Measurements from ENCODE around the gene EYS.
"Not testable (repeated sequence)": the region's sequence is repeated elsewhere in the genome, so short reads cannot be mapped to it uniquely, and the experiment has no call there.

Gene EYS

DNA sequence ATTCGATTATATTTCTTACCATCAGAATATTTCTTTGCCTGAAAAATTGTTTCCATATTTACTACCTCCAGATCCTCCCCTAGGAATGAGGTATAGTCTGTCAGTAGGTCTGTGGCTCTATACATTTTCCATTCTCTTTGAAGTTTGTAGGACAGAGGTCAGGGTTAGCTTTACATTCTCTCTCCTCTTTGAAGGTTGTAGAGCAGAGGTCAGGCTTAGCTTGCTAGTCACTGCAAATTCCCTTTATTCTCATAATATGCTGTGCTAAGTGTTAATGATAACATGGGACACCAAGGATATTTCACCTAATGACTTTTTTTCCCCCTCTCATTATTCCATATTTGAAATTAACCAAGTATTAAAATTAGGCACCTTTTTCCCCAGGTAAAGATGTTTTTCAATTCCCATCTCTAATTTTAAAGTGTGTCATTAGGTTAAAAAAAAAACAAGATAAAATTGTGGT, 1660.2 kb downstream of the EYS start:
- DNase-seq (ENCODE audit: low read depth in 2 of 2): no peak

DNA sequence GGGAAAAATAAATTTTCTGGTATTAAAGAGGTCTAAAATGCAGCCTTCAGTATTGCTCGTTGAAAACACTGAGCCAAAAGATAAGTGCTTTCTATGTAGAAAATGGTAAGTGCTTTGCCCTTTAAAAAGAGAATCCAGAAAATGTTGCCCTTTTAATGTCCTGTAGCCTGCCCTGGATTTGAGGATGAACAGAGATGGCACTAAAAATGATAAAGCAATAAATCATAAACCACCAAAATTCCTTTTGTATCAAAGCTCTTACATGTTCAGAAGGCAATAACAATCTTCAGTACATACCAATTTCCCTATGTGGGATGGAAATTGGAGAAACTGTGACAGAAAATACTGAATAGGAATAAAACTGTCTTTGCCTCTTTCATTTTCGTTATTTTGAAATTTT, 1665.7 kb downstream of the EYS start:
- no peak for DNase-seq (ENCODE audit: low read depth in 2 of 2)

DNA sequence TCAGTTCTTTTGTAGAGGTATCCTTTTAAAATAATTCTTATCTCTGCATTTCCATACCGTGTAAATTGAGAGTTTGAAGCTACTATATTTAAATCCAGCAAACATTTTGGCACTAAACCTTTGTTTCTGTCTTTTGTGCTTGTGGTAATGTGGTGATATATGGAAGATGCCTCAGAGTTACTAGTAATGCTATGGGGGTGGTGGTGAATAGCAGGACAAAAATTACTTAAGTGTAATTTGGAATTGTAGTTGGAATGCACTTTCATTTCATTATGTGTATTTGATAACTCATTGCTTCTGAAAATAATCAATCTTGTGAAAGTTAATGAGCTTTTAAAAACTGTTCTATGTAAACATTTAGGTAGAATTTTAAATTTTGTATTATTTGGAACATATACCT, 1666.9 kb downstream of the EYS start:
- DNase-seq (ENCODE audit: low read depth in 2 of 2): no peak

DNA sequence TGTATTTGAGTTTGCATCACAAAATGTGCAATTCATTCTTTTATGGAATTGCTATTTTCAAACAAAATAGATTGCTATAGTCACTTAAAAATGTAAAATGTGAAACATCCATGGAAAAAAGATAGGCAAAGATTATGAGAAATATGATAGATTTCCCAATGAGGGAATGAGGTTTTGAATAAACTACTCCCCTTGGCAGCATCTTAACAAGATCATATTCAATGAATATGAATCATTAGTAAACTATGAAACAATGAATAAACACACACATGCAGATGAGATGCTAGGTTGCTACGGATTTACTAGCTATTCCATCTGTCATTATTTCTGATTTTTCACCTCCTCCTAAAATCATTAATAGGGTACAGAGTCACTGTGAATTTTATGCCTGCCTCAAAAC, 1669.6 kb downstream of the EYS start:
- DNase-seq (ENCODE audit: low read depth in 2 of 2): no peak

DNA sequence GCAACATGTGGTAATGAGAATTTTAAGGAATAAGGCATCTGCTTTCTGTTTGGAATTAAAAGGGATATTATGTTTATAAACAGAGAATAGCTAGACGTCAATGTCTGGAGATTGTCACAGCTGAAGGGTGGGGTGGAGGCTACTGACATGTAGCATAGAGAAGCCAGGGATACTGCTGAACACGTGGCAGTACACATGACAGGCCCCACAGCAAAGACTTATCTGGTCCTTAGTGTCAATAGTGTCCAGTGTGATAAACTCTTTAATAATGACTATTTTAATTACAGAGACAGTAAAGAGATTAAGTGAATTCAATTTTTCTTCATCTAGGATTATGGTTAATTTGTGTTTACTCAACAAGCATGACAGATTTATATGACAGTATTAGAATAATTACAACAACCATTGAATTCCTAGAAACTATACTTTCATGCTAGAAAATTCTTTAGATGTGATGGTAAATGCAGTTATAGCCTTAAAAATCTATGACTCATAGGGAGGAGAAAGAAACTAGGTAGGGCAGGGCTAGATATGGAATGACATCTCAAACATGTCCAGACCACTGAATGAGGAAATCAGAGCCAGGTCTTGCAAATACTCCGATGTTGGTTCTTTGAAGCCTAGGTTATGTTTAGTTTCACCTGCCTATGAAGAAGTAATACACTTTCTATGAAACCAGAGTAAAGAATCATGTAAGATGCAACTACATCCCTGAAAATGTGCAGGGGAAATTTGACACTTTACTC, 1671.9 kb downstream of the EYS start:
- no peak for DNase-seq (ENCODE audit: low read depth in 2 of 2)

DNA sequence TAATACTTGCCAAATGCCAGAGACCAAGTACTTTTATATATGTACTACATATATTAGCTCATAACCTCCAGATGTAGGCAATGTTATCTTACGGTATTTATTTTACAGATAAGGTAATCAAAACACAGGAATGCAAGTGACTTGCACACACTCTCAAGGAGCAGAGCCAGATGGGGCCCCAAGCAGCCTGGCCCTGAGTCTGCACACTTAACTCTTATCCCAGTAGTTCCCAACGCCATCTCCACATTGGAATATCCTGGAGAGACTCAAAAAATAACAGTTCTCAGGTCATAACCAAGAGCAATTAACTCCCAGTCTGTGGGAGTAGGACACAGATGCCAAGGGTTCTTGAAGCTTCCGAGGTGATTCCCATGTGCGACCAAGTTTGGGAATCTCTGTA, 1672.7 kb downstream of the EYS start:
- no peak for DNase-seq (ENCODE audit: low read depth in 2 of 2)

DNA sequence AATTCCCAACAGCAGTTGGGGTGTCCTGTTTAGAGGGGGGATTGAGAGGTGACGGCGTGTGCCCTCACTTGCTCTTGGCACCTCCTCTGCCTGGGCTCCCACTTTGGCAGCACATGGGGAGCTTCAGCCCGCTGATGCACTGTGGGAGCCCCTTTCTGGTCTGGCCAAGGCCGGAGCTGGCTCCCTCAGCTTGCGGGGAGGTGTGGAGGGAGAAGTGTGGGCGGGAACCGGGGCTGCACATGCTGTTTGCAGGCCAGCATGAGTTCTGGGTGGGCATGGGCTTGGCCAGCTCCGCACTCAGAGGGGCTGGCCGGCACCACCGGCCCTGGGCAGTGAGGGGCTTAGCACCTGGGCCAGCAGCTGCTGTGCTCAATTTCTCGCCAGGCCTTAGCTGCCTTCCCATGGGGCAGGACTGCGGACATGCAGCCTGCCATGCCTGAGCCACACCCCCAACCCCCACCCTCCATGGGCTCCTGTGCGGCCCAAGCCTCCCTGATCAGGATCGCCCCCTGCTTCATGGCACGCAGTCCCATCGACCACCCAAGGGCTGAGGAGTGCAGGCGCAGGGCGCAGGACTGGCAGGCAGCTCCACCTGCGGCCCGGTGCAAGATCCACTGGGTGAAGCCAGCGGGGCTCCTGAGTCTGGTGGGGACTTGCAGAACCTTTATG, 1675.9 kb downstream of the EYS start:
- DNase-seq (ENCODE audit: low read depth in 2 of 2): not testable (repeated sequence)

DNA sequence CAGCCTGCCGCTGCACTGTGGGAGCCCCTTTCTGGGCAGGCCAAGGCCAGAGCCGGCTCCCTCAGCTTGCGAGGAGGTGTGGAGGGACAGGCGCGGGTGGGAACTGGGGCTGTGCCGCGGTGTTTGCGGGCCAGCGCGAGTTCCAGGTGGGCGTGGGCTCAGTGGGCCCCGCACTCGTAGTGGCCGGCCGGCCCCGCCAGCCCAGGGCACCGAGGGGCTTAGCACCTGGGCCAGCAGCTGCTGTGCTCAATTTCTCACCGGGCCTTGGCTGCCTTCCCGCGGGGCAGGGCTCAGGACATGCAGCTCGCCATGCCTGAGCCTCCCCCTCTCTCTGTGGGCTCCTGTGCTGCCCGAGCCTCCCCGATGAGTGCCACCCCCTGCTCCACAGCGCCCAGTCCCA, 1683.3 kb downstream of the EYS start:
- DNase-seq (ENCODE audit: low read depth in 2 of 2): no peak

DNA sequence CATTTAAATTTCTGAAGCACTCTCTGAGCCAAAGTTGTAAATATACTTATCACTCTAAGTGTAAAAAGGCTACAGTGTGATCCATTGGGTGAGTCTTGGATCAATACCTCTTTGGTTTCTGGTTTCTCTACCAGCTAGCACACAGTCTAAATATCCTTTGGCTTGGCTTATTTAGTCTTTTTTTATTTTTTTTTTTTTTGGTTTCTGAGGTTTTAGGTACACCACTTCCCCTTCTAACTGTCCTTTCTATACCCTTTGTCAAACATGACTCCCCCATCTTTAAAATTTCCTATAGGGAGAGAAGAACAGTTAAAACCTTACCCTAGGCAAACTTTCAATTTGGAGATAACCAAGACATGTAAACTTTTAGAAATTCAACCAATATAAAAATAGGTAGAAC, 1692.4 kb downstream of the EYS start:
- DNase-seq (ENCODE audit: low read depth in 2 of 2): no peak

DNA sequence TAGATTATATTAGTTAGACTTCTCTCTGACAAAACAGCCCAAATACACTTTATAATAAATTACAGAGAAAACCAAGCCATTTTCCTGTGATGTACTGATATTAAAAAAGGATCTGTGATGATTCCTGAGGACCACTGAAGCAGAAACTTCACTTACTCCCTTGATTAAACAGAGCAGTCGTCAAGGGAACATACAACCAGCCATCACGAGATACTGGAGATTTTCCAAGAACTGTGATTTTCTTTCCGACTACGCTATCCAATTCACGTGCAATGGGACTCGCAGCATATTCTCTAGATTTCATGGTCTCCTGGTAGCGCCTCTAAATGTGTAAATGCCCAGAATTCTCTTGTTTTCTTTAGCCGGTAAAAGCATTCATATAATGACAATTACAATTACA, 1694.0 kb downstream of the EYS start:
- DNase-seq (ENCODE audit: low read depth in 2 of 2): no peak

DNA sequence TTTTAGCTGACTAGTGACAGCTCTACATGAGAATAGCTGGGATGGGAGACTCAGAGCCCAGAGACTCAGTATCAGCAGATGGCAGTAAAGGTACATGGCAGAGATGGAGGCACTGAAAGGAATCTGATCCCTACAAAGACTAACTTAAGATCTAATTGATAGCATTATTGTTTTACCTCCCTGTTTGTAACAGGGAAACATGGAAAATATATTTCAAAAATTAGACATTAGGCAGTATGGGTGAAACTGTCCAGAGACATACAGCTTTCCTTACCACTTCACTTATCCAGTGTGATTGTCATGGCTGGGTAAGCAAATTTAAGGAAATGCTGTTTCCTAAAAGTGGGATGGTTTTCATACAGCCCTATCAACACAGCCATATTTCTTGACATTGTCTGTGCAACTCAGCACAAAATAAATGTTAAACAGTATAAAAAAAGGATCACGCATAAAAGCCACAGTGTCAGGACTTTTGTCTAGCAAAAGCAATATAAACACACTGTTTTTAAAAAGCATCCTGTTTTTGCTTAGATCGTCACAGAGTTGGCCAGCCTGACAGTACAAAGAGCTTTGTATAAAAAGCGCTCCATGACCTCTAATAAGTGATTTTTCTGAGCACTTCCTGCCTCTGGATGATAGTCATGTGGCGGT, 1694.5 kb downstream of the EYS start:
- DNase-seq (ENCODE audit: low read depth in 2 of 2): no peak

DNA sequence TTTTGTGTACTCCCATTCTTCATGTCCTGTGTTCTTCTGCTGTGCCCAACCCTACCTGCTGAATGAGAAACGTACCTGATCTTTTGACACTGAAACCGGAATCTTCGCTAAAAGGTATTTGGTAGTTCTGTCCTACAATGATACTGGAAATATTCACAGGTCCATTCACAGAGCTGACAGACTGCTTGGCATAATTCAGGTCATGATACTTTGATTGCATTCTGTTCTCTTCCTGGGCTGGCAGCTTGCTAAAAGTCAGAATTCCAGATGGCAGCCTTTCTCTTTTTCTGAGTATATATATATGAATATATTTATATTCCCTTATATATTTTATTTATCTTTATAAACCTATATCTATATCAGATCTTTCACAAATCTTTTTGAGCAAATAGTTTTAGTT, 1696.4 kb downstream of the EYS start:
- no peak for DNase-seq (ENCODE audit: low read depth in 2 of 2)

DNA sequence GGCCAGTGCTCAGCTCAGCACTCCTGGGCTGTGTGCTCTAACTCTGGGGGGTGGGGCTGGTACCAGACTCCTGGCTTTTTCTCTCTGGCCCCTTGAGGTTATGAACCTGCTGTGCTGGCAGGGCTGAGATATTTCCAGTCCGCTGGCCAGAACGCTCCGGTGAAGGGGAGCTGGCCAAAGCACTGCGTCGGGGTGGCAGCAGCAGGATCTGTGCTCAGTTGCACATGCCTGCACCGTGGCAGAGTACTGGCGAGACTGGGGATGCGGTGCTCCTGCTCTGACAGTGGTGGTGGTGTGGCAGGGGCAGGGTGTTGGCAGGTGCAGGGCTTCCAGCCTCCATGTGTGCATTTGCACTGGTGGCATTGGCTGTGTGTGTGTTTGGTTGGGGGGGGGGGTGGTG, 1697.0 kb downstream of the EYS start:
- no peak for DNase-seq (ENCODE audit: low read depth in 2 of 2)

DNA sequence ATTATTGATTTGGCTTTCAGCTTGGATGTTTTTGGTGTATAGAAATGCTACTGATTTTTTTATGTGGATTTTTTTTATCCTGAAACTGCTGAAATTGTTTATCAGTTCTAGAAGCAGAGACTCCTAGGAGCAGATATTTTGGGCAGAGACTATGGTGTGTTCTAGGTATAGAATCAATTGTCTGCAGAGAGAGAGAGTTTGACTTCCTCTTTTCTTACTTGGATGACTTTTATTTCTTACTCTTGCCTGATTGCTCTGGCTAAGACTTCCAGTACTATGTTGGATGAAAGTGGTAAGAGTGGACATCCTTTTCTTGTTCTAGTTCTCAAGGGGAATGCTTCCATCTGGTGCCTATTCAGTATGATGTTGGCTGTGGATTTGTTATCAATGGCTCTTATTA, 1700.8 kb downstream of the EYS start:
- DNase-seq (ENCODE audit: low read depth in 2 of 2): no peak

DNA sequence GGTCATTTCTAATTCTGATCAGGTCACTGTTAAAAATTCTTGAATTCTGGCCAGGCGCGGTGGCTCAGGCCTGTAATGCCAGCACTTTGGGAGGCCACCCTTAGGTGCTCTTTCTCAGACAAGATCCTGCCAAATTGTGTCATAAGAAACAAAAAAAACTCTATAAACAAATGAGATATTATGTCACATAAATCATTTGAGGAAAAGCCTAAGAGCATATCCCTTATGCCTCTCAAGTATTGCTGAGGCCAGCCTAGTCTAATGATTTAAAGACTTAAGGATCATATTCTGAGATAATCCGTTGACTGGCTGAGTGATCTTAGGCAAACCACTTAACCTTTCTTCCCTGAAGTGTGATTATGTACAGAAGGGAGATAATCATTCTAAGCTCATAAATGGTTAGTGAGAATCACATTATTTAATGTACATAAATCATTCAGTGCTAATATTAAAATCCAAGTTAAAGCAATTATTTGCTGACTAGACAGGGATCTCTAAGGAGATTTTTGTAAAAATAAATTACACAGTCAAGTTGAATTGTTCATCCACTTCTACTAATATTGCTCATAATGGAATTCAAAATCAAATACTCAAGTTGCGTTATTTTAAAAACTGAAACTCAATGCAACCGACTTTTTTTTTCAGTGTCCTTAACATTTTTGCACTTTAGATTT, 1706.1 kb downstream of the EYS start:
- no peak for DNase-seq (ENCODE audit: low read depth in 2 of 2)

DNA sequence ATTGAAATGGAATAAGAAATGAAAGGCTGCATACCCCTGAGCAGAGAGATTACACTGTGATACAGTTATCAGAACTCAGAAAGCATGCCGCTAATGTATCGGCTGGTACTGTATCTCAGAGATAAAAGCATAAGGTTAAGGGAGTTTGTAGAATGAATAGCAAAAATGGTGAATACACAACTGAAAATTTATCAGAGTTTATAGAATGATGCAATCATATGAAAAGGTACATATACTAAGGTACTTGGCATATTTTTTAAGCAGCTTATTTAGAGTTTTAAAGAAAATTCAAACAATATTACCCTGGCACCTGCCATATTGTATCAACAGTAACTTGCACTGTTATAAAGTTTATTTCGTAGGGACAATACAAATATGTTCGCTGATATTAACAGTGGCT, 1707.4 kb downstream of the EYS start:
- no peak for DNase-seq (ENCODE audit: low read depth in 2 of 2)

DNA sequence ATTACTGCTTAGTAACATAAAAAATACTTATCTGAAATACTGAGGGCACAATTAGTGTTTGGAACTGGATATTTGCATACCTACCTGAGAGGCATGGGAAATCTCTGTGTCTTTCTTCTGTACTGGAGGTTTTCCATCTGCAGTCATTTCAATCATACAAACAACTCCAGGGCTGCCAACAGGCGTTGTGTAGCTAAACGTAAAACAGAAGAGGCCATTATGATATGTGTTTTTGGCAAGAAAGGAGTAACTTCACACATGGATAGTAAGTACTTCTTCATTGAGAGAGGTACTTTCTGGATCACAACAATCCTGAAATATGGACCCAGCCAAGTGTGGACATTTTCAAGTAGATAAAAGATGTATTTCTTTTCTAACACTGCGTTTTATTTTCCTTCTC, 1708.0 kb downstream of the EYS start:
- DNase-seq (ENCODE audit: low read depth in 2 of 2): no peak

DNA sequence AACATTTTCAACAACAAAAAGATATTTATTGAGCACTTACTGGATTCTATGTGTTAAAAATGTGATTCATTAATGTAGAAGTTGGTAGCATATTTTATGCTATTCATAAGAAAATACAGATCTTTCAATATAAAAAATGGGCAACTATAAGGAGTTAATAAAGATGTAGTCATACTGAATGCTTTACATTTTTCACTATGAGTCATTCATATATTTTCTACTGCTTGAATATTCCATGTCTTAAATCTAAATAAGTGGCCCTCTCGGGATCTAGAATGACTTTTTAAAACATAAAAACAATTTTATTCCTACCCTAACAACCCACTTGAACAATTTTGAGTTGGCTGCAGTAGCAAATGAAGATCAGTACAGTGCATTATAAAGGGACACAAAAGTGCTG, 1709.3 kb downstream of the EYS start:
- DNase-seq (ENCODE audit: low read depth in 2 of 2): no peak

DNA sequence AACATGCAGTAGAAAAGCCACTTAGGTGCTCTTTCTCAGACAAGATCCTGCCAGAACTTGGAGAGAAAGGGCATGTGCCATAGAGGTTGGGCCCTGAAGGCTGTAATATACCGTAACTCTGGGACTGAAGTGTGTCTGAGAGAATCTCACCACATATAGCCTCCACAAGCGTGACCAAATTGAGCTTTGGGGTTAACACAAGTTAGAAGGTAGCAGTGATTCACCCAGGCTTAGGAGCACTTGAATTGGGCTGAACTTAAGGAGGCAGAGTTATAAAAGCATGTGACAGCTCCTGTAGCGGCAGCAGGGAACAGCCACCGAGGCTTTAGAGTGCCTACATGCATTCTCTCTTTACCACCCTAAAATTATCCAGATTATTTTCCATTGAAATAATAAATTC, 1709.8 kb downstream of the EYS start:
- no peak for DNase-seq (ENCODE audit: low read depth in 2 of 2)

DNA sequence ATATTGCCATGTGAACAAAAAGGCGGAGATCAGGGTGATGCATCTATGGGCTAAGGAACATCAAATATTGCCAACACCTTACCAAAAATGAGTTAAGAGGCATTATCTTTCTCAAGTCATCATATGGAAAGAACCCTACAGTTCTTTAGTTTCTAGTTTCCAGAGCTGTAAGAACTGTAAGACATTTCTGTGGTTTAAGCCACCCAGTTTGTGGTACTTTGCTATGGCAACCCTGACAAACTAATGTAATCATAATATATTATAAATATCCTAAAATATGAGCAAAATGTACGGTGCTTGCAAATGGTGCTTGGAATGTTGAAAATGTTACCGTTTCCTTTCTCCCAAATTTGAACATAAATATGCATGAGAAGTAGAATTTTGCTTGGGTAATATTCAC, 1721.8 kb downstream of the EYS start:
- DNase-seq (ENCODE audit: low read depth in 2 of 2): no peak

DNA sequence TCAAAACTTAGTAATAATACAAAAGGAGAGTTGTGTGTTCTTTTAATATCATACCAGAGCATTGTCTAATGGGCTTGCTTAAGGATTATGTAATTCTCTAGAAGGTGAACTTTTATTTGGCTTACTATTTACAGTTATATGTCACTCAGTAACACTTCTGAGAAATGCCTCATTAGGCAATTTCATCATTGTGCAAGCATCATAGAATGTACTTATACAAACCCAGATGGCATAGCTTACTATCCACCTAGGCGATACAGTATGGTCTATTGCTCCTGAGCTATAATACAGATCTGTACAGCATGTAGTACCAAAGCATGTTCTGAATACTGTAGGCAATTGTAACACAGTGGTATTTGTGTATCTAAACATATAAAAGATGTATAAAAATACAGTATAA, 1731.3 kb downstream of the EYS start:
- DNase-seq (ENCODE audit: low read depth in 2 of 2): no peak

DNA sequence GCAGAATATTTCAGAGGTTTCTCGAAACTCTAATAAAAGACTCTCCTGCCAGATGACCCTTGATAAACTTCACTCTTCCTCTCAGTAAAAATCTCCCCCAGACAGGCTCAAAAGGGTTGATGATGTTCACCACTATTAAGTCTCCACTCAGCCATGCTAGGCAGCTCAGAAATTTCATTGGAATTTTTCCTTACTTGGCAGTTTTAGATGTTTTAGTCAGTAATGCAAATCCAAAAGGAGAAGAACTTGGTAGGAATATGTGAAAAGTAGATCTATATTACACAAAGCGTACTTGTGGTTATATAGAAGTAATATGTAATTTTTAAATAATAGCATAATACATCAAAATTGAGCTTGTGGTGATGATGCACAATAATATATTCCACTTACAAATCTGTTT, 1738.4 kb downstream of the EYS start:
- no peak for DNase-seq (ENCODE audit: low read depth in 2 of 2)

DNA sequence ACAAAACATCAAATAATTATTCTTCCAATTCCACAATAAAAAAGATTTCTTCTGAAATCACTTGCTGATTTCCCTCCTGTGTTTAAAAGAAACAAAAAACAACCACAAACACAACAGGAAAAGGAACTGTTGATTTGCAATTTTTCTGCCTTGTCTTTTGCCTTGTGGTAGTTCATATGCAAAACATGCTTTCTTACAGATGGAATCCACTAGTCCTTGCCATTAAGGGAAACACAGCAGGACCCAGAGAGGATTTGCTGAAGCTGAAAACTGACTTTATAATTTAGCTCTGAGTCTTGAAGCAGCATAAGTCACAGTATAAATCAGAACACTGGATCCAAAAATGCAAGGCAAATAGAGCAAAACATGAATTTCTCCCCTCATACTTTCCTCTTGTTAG, 1742.7 kb downstream of the EYS start:
- no peak for DNase-seq (ENCODE audit: low read depth in 2 of 2)
